Measurements from ENCODE around the gene PRAF2.

DNA sequence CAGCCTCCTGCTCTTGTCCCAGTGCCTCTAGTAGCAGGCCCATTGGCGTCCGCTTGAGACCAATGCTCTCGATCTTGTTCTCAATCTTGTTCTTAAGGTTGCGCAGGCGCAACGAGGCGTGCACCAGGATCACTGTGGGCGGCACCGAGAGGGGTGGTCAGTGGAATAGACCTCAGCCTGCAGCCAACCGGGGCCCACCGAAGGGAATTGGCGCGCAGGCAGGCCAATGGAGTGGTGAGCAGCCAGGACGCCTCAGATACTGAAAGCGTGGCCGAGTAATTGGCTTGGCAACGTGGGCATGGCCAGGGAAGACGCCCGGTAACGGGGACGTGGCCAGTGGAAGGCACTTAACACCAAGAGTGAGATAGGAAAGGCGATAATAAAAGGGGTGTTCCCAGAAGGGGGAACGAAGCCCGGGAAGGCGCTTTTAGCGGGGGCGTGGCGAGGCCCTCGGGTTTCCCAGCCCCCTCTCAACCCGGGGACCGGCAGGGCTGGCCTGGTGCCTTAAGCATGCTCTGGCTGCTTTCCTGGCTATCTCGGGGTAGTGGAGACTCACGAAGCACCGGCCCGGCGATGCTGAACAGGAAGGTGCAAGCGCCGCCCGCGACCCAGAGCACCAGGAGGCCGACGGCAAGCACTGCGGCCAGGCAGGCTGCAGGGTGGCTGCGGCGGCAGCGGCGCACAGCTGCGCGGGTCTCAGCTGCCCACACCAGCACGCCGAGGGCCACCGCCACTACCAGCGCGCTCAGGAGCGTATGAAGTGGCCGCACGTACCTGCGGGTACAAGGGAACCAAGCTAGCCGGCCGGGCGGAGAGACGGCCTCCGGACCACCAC, 1.7 kb downstream of the PRAF2 start:
- TF ChIP-seq USF2 (IDR thresholded peaks at IDR 0.05) (no peak), CTCF (IDR thresholded peaks at IDR 0.05) (no peak), MAX (IDR thresholded peaks at IDR 0.05) (no peak), RAD21 (conservative IDR thresholded peaks at IDR 0.05 in 1 of 2, IDR thresholded peaks at IDR 0.05 in 1 of 2) (no peak), POLR2A (IDR thresholded peaks at IDR 0.05; ENCODE audit: low read length) (no peak), SMC3 (IDR thresholded peaks at IDR 0.05) (no peak), ELK1 (IDR thresholded peaks at IDR 0.05; ENCODE audit: low read depth, low read length) (no peak), ZC3H11A (IDR thresholded peaks at IDR 0.05) (no peak), RFX5 (IDR thresholded peaks at IDR 0.05) (no peak), CHD2 (IDR thresholded peaks at IDR 0.05; ENCODE audit: low read length, partially characterized antibody) (no peak)
- TF ChIP-seq, protein P1, sequence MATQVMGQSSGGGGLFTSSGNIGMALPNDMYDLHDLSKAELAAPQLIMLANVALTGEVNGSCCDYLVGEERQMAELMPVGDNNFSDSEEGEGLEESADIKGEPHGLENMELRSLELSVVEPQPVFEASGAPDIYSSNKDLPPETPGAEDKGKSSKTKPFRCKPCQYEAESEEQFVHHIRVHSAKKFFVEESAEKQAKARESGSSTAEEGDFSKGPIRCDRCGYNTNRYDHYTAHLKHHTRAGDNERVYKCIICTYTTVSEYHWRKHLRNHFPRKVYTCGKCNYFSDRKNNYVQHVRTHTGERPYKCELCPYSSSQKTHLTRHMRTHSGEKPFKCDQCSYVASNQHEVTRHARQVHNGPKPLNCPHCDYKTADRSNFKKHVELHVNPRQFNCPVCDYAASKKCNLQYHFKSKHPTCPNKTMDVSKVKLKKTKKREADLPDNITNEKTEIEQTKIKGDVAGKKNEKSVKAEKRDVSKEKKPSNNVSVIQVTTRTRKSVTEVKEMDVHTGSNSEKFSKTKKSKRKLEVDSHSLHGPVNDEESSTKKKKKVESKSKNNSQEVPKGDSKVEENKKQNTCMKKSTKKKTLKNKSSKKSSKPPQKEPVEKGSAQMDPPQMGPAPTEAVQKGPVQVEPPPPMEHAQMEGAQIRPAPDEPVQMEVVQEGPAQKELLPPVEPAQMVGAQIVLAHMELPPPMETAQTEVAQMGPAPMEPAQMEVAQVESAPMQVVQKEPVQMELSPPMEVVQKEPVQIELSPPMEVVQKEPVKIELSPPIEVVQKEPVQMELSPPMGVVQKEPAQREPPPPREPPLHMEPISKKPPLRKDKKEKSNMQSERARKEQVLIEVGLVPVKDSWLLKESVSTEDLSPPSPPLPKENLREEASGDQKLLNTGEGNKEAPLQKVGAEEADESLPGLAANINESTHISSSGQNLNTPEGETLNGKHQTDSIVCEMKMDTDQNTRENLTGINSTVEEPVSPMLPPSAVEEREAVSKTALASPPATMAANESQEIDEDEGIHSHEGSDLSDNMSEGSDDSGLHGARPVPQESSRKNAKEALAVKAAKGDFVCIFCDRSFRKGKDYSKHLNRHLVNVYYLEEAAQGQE (IDR thresholded peaks at IDR 0.05), result no peak

All from A549 (cell line).